Neutrophil (primary cell): ENCODE measurements around the gene PRDM13.
"Not testable (repeated sequence)": the region's sequence is repeated elsewhere in the genome, so short reads cannot be mapped to it uniquely, and the experiment has no call there.

Experiments used
- H3K27ac ChIP-seq: fragments of 200-600 bp; sonication (generic); 2 replicates; pipeline ENCODE4 v1.5.1; 2016; ENCODE audit warnings: mild to moderate bottlenecking, moderate library complexity
- H3K27me3 ChIP-seq: fragments of 200-600 bp; sonication (generic); 2 replicates; pipeline ENCODE4 v1.6.0; 2016; ENCODE audit warnings: mild to moderate bottlenecking
- H3K36me3 ChIP-seq: fragments of 200-600 bp; sonication (generic); 2 replicates; pipeline ENCODE4 v1.5.1; 2017
- H3K4me1 ChIP-seq, 2 experiments: fragments of 200-600 bp in 1 of 2; sonication (generic) in 1 of 2; 1 replicate in 1 of 2; 2 replicates in 1 of 2; pipeline versions ENCODE4 v1.5.1 to v1.6.1; 2013 to 2016; ENCODE audit warnings: low read depth in 1 of 2, low read length in 1 of 2, mild to moderate bottlenecking in 1 of 2, moderate library complexity in 1 of 2; ENCODE audit not compliant: control insufficient read depth in 1 of 2, insufficient read depth in 1 of 2
- H3K4me3 ChIP-seq, 2 experiments: fragments of 200-600 bp in 1 of 2; sonication (generic) in 1 of 2; 1 replicate in 1 of 2; 2 replicates in 1 of 2; pipeline ENCODE4 v1.5.1; 2013 to 2016; ENCODE audit warnings: low read depth in 1 of 2, low read length in 1 of 2, mild to moderate bottlenecking in 1 of 2, moderate library complexity in 1 of 2
- H3K9me3 ChIP-seq: fragments of 200-600 bp; sonication (generic); 2 replicates; pipeline ENCODE4 v1.5.1; 2016
- TF ChIP-seq, protein P1 (sequence below): fragments of 200-600 bp; sonication (generic); IDR thresholded peaks from 2 replicates; pipeline ENCODE4 v1.5.1; 2016; ENCODE audit warnings: antibody characterized with exemption

Gene PRDM13

DNA sequence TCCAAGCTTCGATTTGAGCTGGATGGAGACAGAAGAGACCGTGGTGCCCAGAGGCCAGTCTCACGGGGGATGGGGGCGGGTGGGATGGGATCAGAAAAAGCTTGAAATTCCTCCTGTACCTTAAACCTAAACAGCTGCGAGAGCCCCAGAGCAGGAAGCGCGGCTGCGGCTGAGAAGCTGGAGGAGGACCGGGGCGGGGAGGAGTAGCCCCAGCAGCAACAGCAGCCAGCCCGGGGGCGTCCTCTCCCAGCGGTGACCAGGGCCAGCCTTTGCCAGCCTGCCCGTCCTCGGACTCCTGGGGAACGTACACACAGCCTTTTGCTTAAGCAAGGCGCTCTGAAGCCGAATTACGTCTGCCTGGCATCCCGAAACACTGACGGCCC lies 17.4 kb upstream of the PRDM13 start:
- Histone ChIP-seq H3K4me1 (peaks cover 15 to 27% of the 10 kb centered on the region in 2 experiments), H3K27me3 (peaks cover 93% of the 10 kb centered on the region), H3K27ac (no peak overlapping the region), H3K4me3 (no peak overlapping the region), H3K9me3 (no peaks in the 10 kb centered on the region), H3K36me3 (no peaks in the 10 kb centered on the region)
- TF ChIP-seq, protein P1, sequence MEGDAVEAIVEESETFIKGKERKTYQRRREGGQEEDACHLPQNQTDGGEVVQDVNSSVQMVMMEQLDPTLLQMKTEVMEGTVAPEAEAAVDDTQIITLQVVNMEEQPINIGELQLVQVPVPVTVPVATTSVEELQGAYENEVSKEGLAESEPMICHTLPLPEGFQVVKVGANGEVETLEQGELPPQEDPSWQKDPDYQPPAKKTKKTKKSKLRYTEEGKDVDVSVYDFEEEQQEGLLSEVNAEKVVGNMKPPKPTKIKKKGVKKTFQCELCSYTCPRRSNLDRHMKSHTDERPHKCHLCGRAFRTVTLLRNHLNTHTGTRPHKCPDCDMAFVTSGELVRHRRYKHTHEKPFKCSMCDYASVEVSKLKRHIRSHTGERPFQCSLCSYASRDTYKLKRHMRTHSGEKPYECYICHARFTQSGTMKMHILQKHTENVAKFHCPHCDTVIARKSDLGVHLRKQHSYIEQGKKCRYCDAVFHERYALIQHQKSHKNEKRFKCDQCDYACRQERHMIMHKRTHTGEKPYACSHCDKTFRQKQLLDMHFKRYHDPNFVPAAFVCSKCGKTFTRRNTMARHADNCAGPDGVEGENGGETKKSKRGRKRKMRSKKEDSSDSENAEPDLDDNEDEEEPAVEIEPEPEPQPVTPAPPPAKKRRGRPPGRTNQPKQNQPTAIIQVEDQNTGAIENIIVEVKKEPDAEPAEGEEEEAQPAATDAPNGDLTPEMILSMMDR: no peak

DNA sequence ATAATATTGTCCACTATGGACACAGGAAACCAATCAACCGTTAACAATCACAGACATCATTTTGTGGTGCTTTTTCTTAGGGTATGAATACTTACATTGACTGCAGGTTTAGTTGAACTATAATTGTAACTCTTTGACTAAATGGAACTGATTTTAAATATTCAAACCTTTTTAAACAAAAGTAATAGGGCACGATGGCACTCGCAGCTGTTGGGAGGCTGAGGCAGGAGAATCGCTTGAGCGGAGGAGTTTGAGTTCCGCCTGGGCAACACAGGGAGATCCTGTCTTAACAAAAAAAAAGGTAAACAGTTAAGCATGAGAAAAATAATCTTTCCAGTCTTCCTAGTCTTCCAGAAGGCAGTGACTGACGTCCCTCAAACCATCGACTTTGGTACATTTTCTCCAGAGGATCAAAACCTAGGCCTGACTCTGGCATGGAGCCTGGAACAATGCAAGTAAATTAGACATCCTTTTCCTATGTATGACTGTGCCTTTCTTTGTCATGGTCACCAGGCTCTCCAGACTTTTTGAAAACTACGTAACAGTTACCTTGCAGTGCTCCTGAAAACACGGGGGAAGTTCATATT lies 16.6 kb upstream of the PRDM13 start:
- TF ChIP-seq, protein P1: no peak
- peaks cover 93% of the 10 kb centered on the region for H3K27me3 ChIP-seq
- H3K4me3 ChIP-seq: no peak overlapping the region
- peaks cover 15 to 27% of the 10 kb centered on the region in 2 experiments for H3K4me1 ChIP-seq
- no peak overlapping the region for H3K27ac ChIP-seq
- no peaks in the 10 kb centered on the region for H3K9me3 ChIP-seq
- no peaks in the 10 kb centered on the region for H3K36me3 ChIP-seq

DNA sequence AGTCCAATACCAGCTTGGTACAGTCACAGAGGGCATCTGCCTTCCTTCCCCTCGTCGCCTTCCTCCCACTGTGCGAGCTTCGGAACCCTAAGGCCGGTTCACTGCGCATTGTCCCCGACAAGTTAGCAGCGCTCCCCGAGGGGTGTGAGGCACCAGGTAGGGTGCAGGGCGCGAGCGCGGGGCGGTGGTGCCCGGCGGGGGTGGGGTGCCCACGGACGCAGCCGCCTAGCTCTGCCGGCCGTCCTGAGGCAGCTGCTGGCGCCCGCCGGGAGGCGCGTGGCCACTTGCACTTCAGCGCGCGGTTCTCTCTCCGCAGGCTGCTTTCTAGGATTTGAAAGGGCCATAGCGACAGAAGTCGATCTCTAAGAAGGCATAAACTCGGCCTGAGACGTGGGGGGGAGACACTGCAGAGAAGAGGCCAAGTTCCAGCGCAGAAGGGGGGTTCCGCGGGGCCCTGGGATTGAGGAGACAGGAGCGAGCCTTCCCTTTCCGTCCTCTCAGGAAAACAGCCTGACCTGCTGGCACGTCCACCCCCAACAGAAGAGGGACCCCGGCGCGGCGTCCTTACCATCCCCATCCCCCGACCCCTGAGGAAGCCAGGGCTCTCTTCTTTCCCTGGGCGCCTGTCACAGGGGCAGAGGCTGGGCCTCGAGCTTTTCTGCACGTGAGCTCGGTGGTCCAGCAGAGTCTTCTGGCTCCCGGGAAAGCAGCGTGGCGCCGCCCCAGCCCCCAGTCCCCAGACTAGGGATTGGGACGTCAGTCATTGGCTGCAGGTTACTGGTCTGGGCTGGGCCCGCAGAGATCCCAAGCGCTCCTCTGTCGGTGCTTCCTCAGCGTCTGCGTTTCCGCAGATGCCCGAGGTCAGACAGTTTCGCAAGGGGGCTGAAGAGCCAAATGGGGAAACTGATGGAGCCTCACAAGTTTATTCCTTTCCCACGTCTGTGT lies 15.6 kb upstream of the PRDM13 start:
- Histone ChIP-seq H3K9me3 (no peaks in the 10 kb centered on the region), H3K4me1 (peaks cover 15 to 27% of the 10 kb centered on the region in 2 experiments), H3K27ac (no peak overlapping the region), H3K27me3 (peaks cover 93% of the 10 kb centered on the region), H3K4me3 (no peak overlapping the region), H3K36me3 (no peaks in the 10 kb centered on the region)
- TF ChIP-seq, protein P1: no peak

DNA sequence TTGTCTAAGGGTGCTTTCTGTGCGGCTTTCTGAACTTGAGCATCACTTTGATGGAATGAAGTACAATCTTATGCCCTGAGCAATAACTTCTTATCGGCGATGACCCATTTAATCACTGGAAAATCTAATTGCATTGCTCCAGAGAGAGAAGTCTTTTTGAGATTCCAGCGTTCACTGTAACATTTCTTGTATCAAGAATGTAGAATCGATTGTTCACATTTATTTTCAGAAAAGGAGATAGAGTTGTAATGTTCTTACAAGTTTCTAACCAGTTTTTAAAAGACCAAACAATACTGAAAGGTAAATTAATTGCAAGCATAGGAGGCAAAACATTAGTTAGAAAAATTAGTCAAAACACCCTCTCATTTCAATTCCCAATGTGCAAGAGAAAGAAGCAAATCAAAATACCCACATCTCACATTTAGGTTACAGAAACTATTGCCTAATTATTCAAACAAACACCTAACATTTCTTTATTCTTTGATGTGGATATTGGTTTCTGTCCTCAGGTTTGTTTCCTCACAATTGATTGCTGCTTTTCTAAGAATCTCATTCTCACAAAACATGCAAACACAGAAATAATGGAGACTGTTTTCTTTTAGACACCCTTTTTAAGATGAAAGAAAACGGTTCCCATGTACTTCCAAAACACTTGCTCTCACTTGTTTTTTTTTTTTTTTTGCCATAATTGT lies 14.8 kb upstream of the PRDM13 start:
- Histone ChIP-seq H3K27ac (no peak overlapping the region), H3K4me3 (no peak overlapping the region), H3K9me3 (no peaks in the 10 kb centered on the region), H3K36me3 (no peaks in the 10 kb centered on the region), H3K27me3 (peaks cover 96% of the 10 kb centered on the region), H3K4me1 (peaks cover 15 to 27% of the 10 kb centered on the region in 2 experiments)
- TF ChIP-seq, protein P1: no peak

DNA sequence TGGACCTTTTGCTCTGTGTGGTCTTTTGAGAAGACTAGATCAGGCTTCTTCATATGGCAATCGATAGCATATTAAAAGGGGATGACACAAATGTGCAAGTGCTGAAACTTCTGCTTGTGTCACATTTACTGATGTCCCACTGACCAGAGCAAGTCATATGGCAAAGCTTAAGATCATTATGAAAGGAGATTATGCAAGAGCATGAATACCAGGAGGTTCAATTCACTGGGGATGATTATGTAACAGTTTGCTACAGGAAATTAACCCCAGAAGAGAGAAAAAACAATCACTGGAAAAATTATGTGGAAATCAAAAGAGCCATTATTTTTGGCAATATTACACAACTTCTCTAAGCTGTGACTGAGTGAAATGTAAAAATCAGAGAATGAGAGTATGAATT lies 13.7 kb upstream of the PRDM13 start:
- Histone ChIP-seq H3K9me3 (no peaks in the 10 kb centered on the region), H3K27me3 (peaks cover 100% of the 10 kb centered on the region), H3K27ac (no peak overlapping the region), H3K4me3 (no peak overlapping the region), H3K36me3 (no peaks in the 10 kb centered on the region), H3K4me1 (peaks cover 15 to 27% of the 10 kb centered on the region in 2 experiments)
- TF ChIP-seq, protein P1: no peak

DNA sequence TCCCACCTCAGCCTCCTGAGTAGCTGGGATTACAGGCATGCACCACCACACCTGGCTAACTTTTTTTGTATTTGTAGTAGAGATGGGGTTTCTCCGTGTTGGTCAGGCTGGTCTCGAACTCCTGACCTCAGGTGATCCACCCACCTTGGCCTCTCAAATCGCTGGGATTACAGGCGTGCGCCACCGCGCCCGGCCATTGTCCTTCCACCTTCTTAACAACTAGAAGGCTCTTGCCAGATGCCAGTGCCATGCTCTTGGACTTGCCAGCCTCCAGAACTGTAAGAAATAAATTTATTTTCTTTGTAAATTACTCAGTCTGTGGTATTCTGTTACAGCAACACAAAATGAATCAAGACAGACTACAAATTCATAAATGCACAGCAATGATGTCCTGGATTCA lies 11.9 kb upstream of the PRDM13 start:
- not testable (repeated sequence) for H3K27ac ChIP-seq, H3K9me3 ChIP-seq, H3K4me3 ChIP-seq, H3K36me3 ChIP-seq
- H3K4me1 ChIP-seq: peaks cover 6 to 15% of the 10 kb centered on the region in 2 experiments
- peaks cover 100% of the 10 kb centered on the region for H3K27me3 ChIP-seq
